GM21723 (cell line): ENCODE measurements around the gene S1PR1.
"Not testable (repeated sequence)": the region's sequence is repeated elsewhere in the genome, so short reads cannot be mapped to it uniquely, and the experiment has no call there.

Source experiments
- ATAC-seq: cut with Tn5 transposase; IDR thresholded peaks from one replicate; pipeline ENCODE4 v1.9.1; 2021; ENCODE audit warnings: mild to moderate bottlenecking, moderate library complexity; ENCODE audit not compliant: unreplicated experiment

Gene S1PR1

DNA sequence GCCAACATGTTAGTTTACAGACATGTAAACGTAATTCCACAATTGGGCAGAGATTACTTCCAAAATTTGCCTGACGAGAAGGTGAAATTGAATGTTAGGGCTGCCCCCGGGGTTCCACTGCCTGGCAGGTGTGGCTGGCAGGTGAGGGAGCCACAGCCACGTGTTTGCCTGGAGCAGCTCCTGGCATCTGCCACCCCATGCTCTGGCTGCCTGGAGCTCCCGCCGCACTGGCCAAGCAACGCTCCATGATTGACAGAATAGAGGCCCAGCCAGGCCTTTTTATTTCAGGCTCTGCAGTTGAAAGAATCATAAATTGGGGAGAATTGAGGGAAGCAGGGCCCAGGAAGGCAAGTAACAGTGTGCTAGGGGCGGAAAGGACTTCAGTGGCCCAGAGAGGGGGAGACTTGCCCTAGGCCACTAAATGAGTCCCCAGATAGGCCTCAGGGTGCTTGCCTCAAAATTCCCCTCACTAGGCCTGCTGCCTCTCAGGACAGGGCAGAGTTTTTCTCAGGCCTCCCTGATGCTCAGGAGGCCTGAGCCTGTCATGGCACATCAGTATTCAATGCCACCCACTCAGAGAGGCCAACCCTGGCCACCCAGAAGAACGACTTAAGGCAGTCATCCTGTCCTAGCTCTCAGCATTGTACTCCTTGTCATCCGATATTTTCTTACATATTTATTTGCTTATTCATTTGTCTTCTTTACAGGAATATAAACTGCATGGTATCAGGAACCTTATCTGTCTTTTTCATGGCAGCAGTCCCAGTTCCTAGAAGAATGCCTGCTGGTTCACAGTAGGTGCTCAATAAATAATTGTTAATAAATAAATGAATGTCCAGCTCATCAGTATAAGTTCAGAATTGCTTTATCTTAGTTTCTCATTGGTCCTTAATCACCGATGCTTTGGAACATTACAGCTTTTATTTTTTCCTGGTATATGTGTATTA is 16.6 kb upstream of the S1PR1 start:
- no peak for ATAC-seq

- ATAC-seq = no peak
Measured at GRCh38 chr1:101220906-101221305, 15.9 kb upstream of the S1PR1 start.

DNA sequence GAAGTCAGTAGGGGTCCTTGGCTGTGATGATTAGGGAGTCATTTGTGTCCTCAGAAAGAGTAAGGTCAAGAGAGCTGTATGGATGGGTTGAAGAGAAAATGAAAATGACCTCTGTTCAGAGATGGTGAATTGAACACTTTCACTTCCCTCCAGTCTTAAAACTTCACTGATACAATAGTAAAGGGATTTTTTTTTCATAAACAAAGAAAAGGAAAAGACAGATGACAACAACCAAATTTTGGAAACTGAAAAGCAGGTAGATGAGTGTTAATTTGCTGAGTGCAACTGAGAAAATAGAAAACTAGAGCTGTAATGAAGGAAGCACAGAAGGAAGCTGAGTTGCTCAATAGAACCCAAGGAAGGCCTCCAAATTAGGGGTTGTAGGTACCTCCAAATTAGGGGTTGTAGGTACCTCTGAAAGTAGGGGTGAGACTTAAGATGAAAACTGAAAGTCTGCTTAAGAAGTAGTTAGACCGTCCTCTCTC is 14.8 kb upstream of the S1PR1 start:
- peak; percentile 99 for ATAC-seq

DNA sequence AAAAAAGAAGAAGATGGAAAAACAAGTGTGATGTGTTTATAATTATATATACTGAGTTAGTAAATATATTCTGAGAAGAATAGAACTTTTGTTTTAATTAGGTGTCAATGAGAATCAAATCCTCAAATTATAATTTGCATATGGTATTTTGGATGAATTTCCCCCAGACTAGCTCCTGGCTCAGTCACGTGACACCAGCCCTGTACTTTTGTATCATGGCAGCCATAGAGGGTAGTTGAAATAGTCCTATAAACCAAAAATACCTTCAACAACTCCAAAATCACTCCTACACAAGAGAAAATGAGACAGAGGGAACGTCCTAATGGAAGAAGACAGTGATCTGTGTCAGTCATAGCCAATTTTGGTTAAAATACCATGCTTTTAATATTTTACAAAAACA is 9.0 kb upstream of the S1PR1 start:
- ATAC-seq = no peak

- no peak for ATAC-seq
Measured at GRCh38 chr1:101228424-101229134, 8.2 kb upstream of the S1PR1 start.

DNA sequence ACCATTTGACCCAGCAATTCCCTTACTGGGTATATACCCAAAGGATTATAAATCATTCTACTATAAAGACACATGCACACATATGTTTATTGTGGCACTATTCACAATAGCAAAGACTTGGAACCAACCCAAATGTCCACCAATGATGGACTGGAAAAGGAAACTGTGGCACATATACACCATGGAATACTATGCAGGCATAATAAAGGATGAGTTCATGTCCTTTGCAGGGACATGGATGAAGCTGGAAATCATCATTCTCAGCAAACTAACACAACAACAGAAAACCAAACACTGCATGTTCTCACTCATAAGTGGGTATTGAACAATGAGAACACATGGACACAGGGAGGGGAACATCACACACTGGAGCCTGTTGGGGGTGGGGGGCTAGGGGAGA is 4.6 kb upstream of the S1PR1 start:
- not testable (repeated sequence) for ATAC-seq

DNA sequence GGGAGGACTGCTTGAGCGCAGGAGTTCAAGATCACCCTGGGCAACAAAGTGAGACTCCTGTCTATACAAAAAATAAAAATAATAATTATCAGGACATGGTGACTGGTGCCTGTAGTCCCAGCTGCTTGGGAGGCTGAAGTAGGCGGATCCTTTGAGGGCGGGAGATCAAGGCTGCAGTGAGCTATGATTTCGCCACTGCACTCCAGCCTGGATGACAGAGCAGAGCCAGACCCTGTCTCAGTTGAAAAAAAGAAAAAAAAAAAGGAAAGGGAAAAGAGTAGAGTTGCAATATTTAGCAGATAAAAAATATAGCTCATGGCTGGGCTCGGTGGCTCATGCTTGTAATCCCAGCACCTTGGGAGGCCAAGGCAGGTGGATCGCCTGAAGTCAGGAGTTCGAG is 3.3 kb upstream of the S1PR1 start:
- no peak for ATAC-seq

GRCh38 chr1:101235216-101235695 is 1.6 kb upstream of the S1PR1 start:
- no peak for ATAC-seq

- peak; percentile 56 for ATAC-seq
Measured at GRCh38 chr1:101235696-101236515, 913 bp upstream of the S1PR1 start.

- no peak for ATAC-seq
Measured at GRCh38 chr1:101237229-101237837, 514 bp downstream of the S1PR1 start.

GRCh38 chr1:101238031-101238628 is 1.3 kb downstream of the S1PR1 start:
- no peak for ATAC-seq

DNA sequence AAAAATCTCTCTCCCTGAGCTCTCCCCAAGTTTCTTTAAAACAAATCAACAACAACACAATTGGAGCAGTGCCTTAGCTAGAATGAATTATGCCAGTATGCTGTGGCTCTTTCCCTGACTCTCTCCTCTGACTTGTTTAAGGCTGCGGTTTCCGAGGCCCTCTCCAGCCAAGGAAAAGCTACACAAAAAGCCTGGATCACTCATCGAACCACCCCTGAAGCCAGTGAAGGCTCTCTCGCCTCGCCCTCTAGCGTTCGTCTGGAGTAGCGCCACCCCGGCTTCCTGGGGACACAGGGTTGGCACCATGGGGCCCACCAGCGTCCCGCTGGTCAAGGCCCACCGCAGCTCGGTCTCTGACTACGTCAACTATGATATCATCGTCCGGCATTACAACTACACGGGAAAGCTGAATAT is 1.9 kb downstream of the S1PR1 start:
- peak; percentile 27 for ATAC-seq

DNA sequence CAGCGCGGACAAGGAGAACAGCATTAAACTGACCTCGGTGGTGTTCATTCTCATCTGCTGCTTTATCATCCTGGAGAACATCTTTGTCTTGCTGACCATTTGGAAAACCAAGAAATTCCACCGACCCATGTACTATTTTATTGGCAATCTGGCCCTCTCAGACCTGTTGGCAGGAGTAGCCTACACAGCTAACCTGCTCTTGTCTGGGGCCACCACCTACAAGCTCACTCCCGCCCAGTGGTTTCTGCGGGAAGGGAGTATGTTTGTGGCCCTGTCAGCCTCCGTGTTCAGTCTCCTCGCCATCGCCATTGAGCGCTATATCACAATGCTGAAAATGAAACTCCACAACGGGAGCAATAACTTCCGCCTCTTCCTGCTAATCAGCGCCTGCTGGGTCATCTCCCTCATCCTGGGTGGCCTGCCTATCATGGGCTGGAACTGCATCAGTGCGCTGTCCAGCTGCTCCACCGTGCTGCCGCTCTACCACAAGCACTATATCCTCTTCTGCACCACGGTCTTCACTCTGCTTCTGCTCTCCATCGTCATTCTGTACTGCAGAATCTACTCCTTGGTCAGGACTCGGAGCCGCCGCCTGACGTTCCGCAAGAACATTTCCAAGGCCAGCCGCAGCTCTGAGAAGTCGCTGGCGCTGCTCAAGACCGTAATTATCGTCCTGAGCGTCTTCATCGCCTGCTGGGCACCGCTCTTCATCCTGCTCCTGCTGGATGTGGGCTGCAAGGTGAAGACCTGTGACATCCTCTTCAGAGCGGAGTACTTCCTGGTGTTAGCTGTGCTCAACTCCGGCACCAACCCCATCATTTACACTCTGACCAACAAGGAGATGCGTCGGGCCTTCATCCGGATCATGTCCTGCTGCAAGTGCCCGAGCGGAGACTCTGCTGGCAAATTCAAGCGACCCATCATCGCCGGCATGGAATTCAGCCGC is 2.5 kb downstream of the S1PR1 start:
- no peak for ATAC-seq

DNA sequence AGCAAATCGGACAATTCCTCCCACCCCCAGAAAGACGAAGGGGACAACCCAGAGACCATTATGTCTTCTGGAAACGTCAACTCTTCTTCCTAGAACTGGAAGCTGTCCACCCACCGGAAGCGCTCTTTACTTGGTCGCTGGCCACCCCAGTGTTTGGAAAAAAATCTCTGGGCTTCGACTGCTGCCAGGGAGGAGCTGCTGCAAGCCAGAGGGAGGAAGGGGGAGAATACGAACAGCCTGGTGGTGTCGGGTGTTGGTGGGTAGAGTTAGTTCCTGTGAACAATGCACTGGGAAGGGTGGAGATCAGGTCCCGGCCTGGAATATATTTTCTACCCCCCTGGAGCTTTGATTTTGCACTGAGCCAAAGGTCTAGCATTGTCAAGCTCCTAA is 3.2 kb downstream of the S1PR1 start:
- no peak for ATAC-seq

GRCh38 chr1:101241485-101242225 is 4.8 kb downstream of the S1PR1 start:
- ATAC-seq = peak; percentile 37

- no peak for ATAC-seq
Measured at GRCh38 chr1:101242324-101243050, 5.7 kb downstream of the S1PR1 start.

- no peak for ATAC-seq
Measured at GRCh38 chr1:101243751-101244150, 6.9 kb downstream of the S1PR1 start.

DNA sequence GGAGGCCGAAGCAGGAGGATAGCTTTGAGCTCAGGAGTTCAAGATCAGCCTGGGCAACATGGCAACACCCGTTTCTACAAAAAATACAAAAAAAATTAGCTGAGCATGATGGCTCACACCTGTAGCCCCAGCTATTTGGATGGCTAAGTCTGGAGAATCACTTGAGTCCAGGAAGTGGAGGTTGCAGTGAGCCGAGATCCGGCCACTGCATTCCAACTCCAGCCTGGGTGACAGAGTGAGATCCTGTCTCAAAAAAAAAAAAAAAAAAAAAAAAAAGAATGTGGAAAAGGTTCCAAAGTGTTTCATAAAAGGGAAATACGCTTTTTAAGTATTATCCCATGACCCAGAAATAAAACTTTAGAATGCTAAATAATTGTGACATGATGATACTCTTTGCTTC is 8.0 kb downstream of the S1PR1 start:
- ATAC-seq = no peak
